Measurements from ENCODE around the gene TMEM63C. TPM values are rescaled to one million over a fixed set of nuclear protein-coding genes. Genes with fewer than 3 reads are reported as not detected.

Gene TMEM63C
- 4.7 TPM for total RNA-seq

GRCh38 chr14:77181603-77182437 is at the start of gene TMEM63C:
TMEM63C (plus strand) TSS chr14:77181798; CDS start chr14:77218814, 37,016 bp downstream.
- peak; percentile 83 for ATAC-seq

- no peak for ATAC-seq
Observed at GRCh38 chr14:77131871-77132486, 49.6 kb upstream of the TMEM63C start.

- peak; percentile 76 for ATAC-seq
Observed at GRCh38 chr14:77133720-77134338, 47.8 kb upstream of the TMEM63C start.

- ATAC-seq: no peak
Observed at GRCh38 chr14:77139022-77139421, 42.6 kb upstream of the TMEM63C start.

GRCh38 chr14:77139540-77140358 is 41.8 kb upstream of the TMEM63C start:
- peak; percentile 49 for ATAC-seq

- ATAC-seq: no peak
Observed at GRCh38 chr14:77140359-77141213, 41.0 kb upstream of the TMEM63C start.

GRCh38 chr14:77141214-77142004 is 40.2 kb upstream of the TMEM63C start, which contains the start of gene ZDHHC22:
ZDHHC22 (minus strand) TSS chr14:77141791; CDS start chr14:77139738, 2,053 bp downstream.
- ATAC-seq: peak; percentile 19

GRCh38 chr14:77142005-77142800 is 39.4 kb upstream of the TMEM63C start:
- no peak for ATAC-seq

GRCh38 chr14:77143071-77143470 is 38.5 kb upstream of the TMEM63C start:
- no peak for ATAC-seq

GRCh38 chr14:77144412-77145115 is 37.0 kb upstream of the TMEM63C start:
- no peak for ATAC-seq

GRCh38 chr14:77145975-77146740 is 35.4 kb upstream of the TMEM63C start:
- no peak for ATAC-seq

GRCh38 chr14:77148510-77149231 is 32.9 kb upstream of the TMEM63C start:
- ATAC-seq: no peak

- no peak for ATAC-seq
Observed at GRCh38 chr14:77151245-77151644, 30.4 kb upstream of the TMEM63C start.

GRCh38 chr14:77151918-77152588 is 29.5 kb upstream of the TMEM63C start:
- peak; percentile 71 for ATAC-seq

GRCh38 chr14:77153802-77154201 is 27.8 kb upstream of the TMEM63C start:
- ATAC-seq: no peak

- no peak for ATAC-seq
Observed at GRCh38 chr14:77154421-77154820, 27.2 kb upstream of the TMEM63C start.

- no peak for ATAC-seq
Observed at GRCh38 chr14:77155083-77155482, 26.5 kb upstream of the TMEM63C start.
